IMR-90 (cell line): Measurements from ENCODE around the gene POLR3B. TPM values are rescaled to one million over a fixed set of nuclear protein-coding genes. Genes with fewer than 3 reads are reported as not detected.

ENCODE experiments used
- ATAC-seq: fragments of 200-7000 bp; cut with Tn5 transposase; 2 replicates; pipeline ENCODE4 v1.9.1; 2020; ENCODE audit warnings: low read depth, mild to moderate bottlenecking, moderate library complexity
- BruUV-seq: library from RNA; stranded (reverse); fragments of 400-500 nt; replicated peaks from 2 replicates; lab custom pipeline; 2021; lab: Mats Ljungman, UMichigan
- CTCF ChIA-PET: fragments of 300-600 bp; formaldehyde crosslinking; extraction: SDS; loops from one replicate; lab custom pipeline; 2021; ENCODE audit warnings: antibody characterized with exemption; lab: Yijun Ruan, JAX
- POLR2A ChIA-PET: fragments of 300-600 bp; sonication (Branson Sonifier 250); formaldehyde crosslinking; loops from one replicate; lab custom pipeline; 2022; ENCODE audit warnings: antibody characterized with exemption; ENCODE audit not compliant: unreplicated experiment; lab: Charles Lee
- DNase-seq: peaks from one replicate; pipeline ENCODE4 v3.0.0; 2013
- H2AFZ ChIP-seq: replicated peaks from 2 replicates; pipeline ENCODE3; 2013; ENCODE audit warnings: low read length, mild to moderate bottlenecking; ENCODE audit not compliant: poor library complexity
- H2AK5ac ChIP-seq: 2 replicates; pipeline ENCODE4 v1.6.1; 2013; ENCODE audit warnings: low read depth, low read length, inconsistent platforms
- H2AK9ac ChIP-seq: replicated peaks from 2 replicates; pipeline ENCODE3; 2013; ENCODE audit warnings: mild to moderate bottlenecking, low read depth, low read length, moderate library complexity; ENCODE audit not compliant: poor library complexity
- H2BK120ac ChIP-seq: 2 replicates; pipeline ENCODE4 v1.6.1; 2013; ENCODE audit warnings: low read depth, low read length, inconsistent platforms
- H2BK15ac ChIP-seq: 3 replicates; pipeline ENCODE4 v1.6.1; 2013; ENCODE audit warnings: low read depth, low read length, inconsistent platforms
- H2BK20ac ChIP-seq: 2 replicates; pipeline ENCODE4 v1.6.1; 2013; ENCODE audit warnings: low read depth, mild to moderate bottlenecking, inconsistent platforms, low read length, moderate library complexity
- H2BK5ac ChIP-seq: 2 replicates; pipeline ENCODE4 v1.6.1; 2013; ENCODE audit warnings: mild to moderate bottlenecking, low read depth, low read length, inconsistent platforms; ENCODE audit not compliant: poor library complexity, severe bottlenecking
- H3K14ac ChIP-seq: replicated peaks from 2 replicates; pipeline ENCODE4 v1.6.1; 2013; ENCODE audit warnings: low read depth, low read length, inconsistent platforms
- H3K18ac ChIP-seq: 2 replicates; pipeline ENCODE4 v1.6.1; 2013; ENCODE audit warnings: low read depth, low read length, control low read depth
- H3K23ac ChIP-seq: 2 replicates; pipeline ENCODE4 v1.6.1; 2013; ENCODE audit warnings: low read depth, low read length, inconsistent platforms
- H3K27ac ChIP-seq: 2 replicates; pipeline ENCODE4 v1.5.1; 2013; ENCODE audit warnings: mild to moderate bottlenecking, control low read depth, low read length; ENCODE audit not compliant: insufficient read depth
- H3K27me3 ChIP-seq: 2 replicates; pipeline ENCODE4 v1.6.1; 2013; ENCODE audit warnings: low read length; ENCODE audit not compliant: control insufficient read depth, insufficient read depth
- H3K36me3 ChIP-seq: 2 replicates; pipeline ENCODE4 v1.6.1; 2013; ENCODE audit warnings: low read length, mixed read lengths; ENCODE audit not compliant: control insufficient read depth, insufficient read depth
- H3K4ac ChIP-seq: 2 replicates; pipeline ENCODE4 v1.6.1; 2013; ENCODE audit warnings: low read depth, low read length, inconsistent platforms
- H3K4me1 ChIP-seq: 2 replicates; pipeline ENCODE4 v1.6.1; 2013; ENCODE audit warnings: low read length, mixed read lengths; ENCODE audit not compliant: control insufficient read depth, insufficient read depth
- H3K4me2 ChIP-seq: 2 replicates; pipeline ENCODE4 v1.6.1; 2013; ENCODE audit warnings: low read depth, mild to moderate bottlenecking, control low read depth, low read length, moderate library complexity
- H3K4me3 ChIP-seq: 2 replicates; pipeline ENCODE4 v1.5.1; 2013; ENCODE audit warnings: low read depth, mild to moderate bottlenecking, control low read depth, low read length, moderate library complexity; ENCODE audit not compliant: insufficient read depth
- H3K56ac ChIP-seq: 2 replicates; pipeline ENCODE4 v1.6.1; 2013; ENCODE audit warnings: low read length, inconsistent platforms; ENCODE audit not compliant: insufficient read depth; ENCODE audit errors: extremely low read depth
- H3K79me1 ChIP-seq, 2 experiments: 2 replicates each; pipeline ENCODE4 v1.6.1; 2013; ENCODE audit warnings: low read length in 2 of 2, inconsistent platforms in 1 of 2, low read depth in 1 of 2
- H3K9ac ChIP-seq: 2 replicates; pipeline ENCODE4 v1.6.1; 2013; ENCODE audit warnings: low read depth, low read length, control low read depth
- H3K9me1 ChIP-seq: 2 replicates; pipeline ENCODE4 v1.6.1; 2013; ENCODE audit warnings: low read length, inconsistent platforms; ENCODE audit not compliant: insufficient read depth
- H3K9me3 ChIP-seq: 2 replicates; pipeline ENCODE4 v1.6.1; 2013; ENCODE audit warnings: low read length; ENCODE audit not compliant: control insufficient read depth, insufficient read depth
- H4K20me1 ChIP-seq: 2 replicates; pipeline ENCODE4 v1.6.1; 2013; ENCODE audit warnings: low read length, inconsistent platforms; ENCODE audit not compliant: insufficient read depth
- H4K5ac ChIP-seq: 2 replicates; pipeline ENCODE4 v1.6.1; 2013; ENCODE audit warnings: mild to moderate bottlenecking, low read depth, low read length, control low read depth
- H4K8ac ChIP-seq, 2 experiments: 2 replicates each; pipeline ENCODE4 v1.6.1; 2013; ENCODE audit warnings: low read depth in 2 of 2, low read length in 2 of 2, control low read depth in 1 of 2, inconsistent platforms in 1 of 2
- H4K91ac ChIP-seq: 2 replicates; pipeline ENCODE4 v1.6.1; 2013; ENCODE audit warnings: low read depth, low read length, inconsistent platforms; ENCODE audit not compliant: insufficient read depth
- BHLHE40 ChIP-seq: fragments of 150-350 bp; IDR thresholded peaks from 2 replicates; pipeline ENCODE4 v1.6.1; 2016; ENCODE audit warnings: mild to moderate bottlenecking, low read depth, low read length
- CEBPB ChIP-seq: IDR thresholded peaks from 2 replicates; pipeline ENCODE4 v1.6.1; 2012; ENCODE audit warnings: low read depth, low read length, improper control_type of control experiment
- CHD1 ChIP-seq: IDR thresholded peaks from 2 replicates; pipeline ENCODE4 v1.6.1; 2012; ENCODE audit warnings: low read depth, low read length, improper control_type of control experiment
- CTCF ChIP-seq: conservative IDR thresholded peaks from 2 replicates; pipeline ENCODE4 v1.5.1; 2012; ENCODE audit warnings: mild to moderate bottlenecking, low read depth, low read length, improper control_type of control experiment
- ELK1 ChIP-seq: fragments of 150-350 bp; IDR thresholded peaks from 2 replicates; pipeline ENCODE4 v1.6.1; 2016; ENCODE audit warnings: low read depth, mild to moderate bottlenecking, low read length, moderate library complexity, borderline replicate concordance
- FOS ChIP-seq: fragments of 150-350 bp; IDR thresholded peaks from 2 replicates; pipeline ENCODE4 v1.6.1; 2016; ENCODE audit warnings: low read depth, low read length
- MAFK ChIP-seq: IDR thresholded peaks from 2 replicates; pipeline ENCODE4 v1.6.1; 2012; ENCODE audit warnings: low read depth, low read length, improper control_type of control experiment
- MAZ ChIP-seq: IDR thresholded peaks from 2 replicates; pipeline ENCODE4 v1.6.1; 2012; ENCODE audit warnings: low read depth, mild to moderate bottlenecking, low read length, improper control_type of control experiment, moderate library complexity, borderline replicate concordance
- MXI1 ChIP-seq: IDR thresholded peaks from 2 replicates; pipeline ENCODE4 v1.6.1; 2012; ENCODE audit warnings: low read depth, mild to moderate bottlenecking, low read length, moderate library complexity, borderline replicate concordance
- NFE2L2 ChIP-seq: fragments of 150-350 bp; IDR thresholded peaks from 2 replicates; pipeline ENCODE4 v1.6.1; 2016; ENCODE audit warnings: low read depth, mild to moderate bottlenecking, low read length
- POLR2A ChIP-seq: IDR thresholded peaks from 2 replicates; pipeline ENCODE4 v1.6.1; 2012; ENCODE audit warnings: mild to moderate bottlenecking, low read depth, low read length
- RAD21 ChIP-seq: IDR thresholded peaks from 2 replicates; pipeline ENCODE4 v1.6.1; 2012; ENCODE audit warnings: low read length, improper control_type of control experiment
- RCOR1 ChIP-seq: IDR thresholded peaks from 2 replicates; pipeline ENCODE4 v1.6.1; 2012; ENCODE audit warnings: mild to moderate bottlenecking, low read length, improper control_type of control experiment; ENCODE audit not compliant: insufficient replicate concordance
- RFX5 ChIP-seq: IDR thresholded peaks from 2 replicates; pipeline ENCODE4 v1.8.0; 2012; ENCODE audit warnings: low read depth, mild to moderate bottlenecking, low read length, moderate library complexity
- SMC3 ChIP-seq: fragments of 150-350 bp; IDR thresholded peaks from 2 replicates; pipeline ENCODE4 v1.6.1; 2016; ENCODE audit warnings: low read depth, mild to moderate bottlenecking, antibody characterized with exemption, low read length, moderate library complexity
- USF2 ChIP-seq: fragments of 150-350 bp; IDR thresholded peaks from 2 replicates; pipeline ENCODE4 v1.6.1; 2017; ENCODE audit warnings: mild to moderate bottlenecking, antibody characterized with exemption, low read length, low read depth
- WGBS, 2 experiments: methylation state at CpG; one replicate each; pipeline versions ENCODE4 v1.1.5 to v1.1.7; 2013; ENCODE audit warnings: missing lambda C conversion rate in 2 of 2; ENCODE audit not compliant: insufficient read length in 1 of 2; ENCODE audit errors: extremely low coverage in 2 of 2; 5-methylcytosine and 5-hydroxymethylcytosine counted together
- dilution Hi-C: fragments of 300-500 bp; cut with HindIII; formaldehyde crosslinking; loops from one replicate; pipeline ENCODE4 v1.14.3; 2018; ENCODE audit warnings: low sequenced_read_pairs; ENCODE audit not compliant: unreplicated experiment
- in situ Hi-C: fragments of 300-500 bp; cut with MboI; formaldehyde crosslinking; loops from 3 replicates; pipeline ENCODE4 v1.14.3; 2019; ENCODE audit warnings: low sequenced_read_pairs, inconsistent platforms, mixed read lengths
- intact Hi-C: fragments of 100-400 bp; cut with micrococcal nuclease; formaldehyde crosslinking; loops from 2 replicates; pipeline ENCODE4 v1.10.0; 2022
- polyA plus RNA-seq, 3 experiments: library from polyadenylated mRNA; depleted of rRNA; stranded (reverse); fragments of >200 nt; gene quantifications; 2 replicates each; pipeline ENCODE4 v1.2.3, GENCODE V29; 2012; ENCODE audit warnings: low replicate concordance in 1 of 3
- total RNA-seq: library from RNA; depleted of rRNA; stranded (reverse); fragments of >200 nt; gene quantifications from 2 replicates; pipeline ENCODE4 v1.2.3, GENCODE V29; 2012

POLR3B gene
- total and polyA plus RNA-seq, 2 of the 4 experiments (the other 2 are of a cell fraction): 6.9 to 15.4 TPM

- no peak overlapping the region for H3K18ac ChIP-seq
- no peak overlapping the region for H3K56ac ChIP-seq
- no peak overlapping the region for H2BK15ac ChIP-seq
- no peak overlapping the region for H3K14ac ChIP-seq
- no peak overlapping the region for H3K9ac ChIP-seq
- H3K9me3 ChIP-seq: no peaks in the 10 kb centered on the region
- H3K4me3 ChIP-seq: no peak overlapping the region
- ATAC-seq (no peak), DNase-seq (no peak)
- dilution Hi-C loops (no loop called here), intact Hi-C loops (no loop called here), in situ Hi-C loops (no loop called here)
- no peak overlapping the region for H2BK120ac ChIP-seq
- H3K4me2 ChIP-seq: no peak overlapping the region
- H4K8ac ChIP-seq: no peak overlapping the region
- ChIA-PET POLR2A (no interaction called here), CTCF (no interaction called here)
- no peak overlapping the region for H2AK5ac ChIP-seq
- WGBS, 2 experiments: 64% methylated on average over 6 of the region's 9 CpGs; no CpG with 5 or more reads in 1 of the 2 experiments
- H3K27ac ChIP-seq: no peak overlapping the region
- no peaks in the 10 kb centered on the region for H3K36me3 ChIP-seq
- H3K4ac ChIP-seq: no peak overlapping the region
- TF ChIP-seq CTCF (no peak), NFE2L2 (no peak), CHD1 (no peak), MAZ (no peak), CEBPB (no peak), SMC3 (no peak), MAFK (no peak), POLR2A (no peak), FOS (no peak), RFX5 (no peak), BHLHE40 (no peak), USF2 (no peak), MXI1 (no peak), RAD21 (no peak), RCOR1 (no peak), ELK1 (no peak)
- H2BK20ac ChIP-seq: no peak overlapping the region
- no peak overlapping the region for H2AFZ ChIP-seq
- no peak overlapping the region for H4K91ac ChIP-seq
- no peaks in the 10 kb centered on the region for H3K9me1 ChIP-seq
- no peaks in the 10 kb centered on the region for H3K79me1 ChIP-seq
- H3K27me3 ChIP-seq: 0 out of 2 replicates have a peak, but pooled peaks cover 2% of the 10 kb centered on the region
- H3K4me1 ChIP-seq: no peaks in the 10 kb centered on the region
- no peak overlapping the region for H4K5ac ChIP-seq
- H3K23ac ChIP-seq: no peak overlapping the region
- no TSS peak for BruUV-seq
- no peaks in the 10 kb centered on the region for H4K20me1 ChIP-seq
- no peak overlapping the region for H2BK5ac ChIP-seq
- no peak overlapping the region for H2AK9ac ChIP-seq
Observed at GRCh38 chr12:106551410-106551809, 193.9 kb downstream of the POLR3B start.
